ENCODE data around the gene CERS4.
A peak's percentile ranks its signal among the peaks of the same experiment; 100 is the strongest.

CERS4 gene

DNA sequence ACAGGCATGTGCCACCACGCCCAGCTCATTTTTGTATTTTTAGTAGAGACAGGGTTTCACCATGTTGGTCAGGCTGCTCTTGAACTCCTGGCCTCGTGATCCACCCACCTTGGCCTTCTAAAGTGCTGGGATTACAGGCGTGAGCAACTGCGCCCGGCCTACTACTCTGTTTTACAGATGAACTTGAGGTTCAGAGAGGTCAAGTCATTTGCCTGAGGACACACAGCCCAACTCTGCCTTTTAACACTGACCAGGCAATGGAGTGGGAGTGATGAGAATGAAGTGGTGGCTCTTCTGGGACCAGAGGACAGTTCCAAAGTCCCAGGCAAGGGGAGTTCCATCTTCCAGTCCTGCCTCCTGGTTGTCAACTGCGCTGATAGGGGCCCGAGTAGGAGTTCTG lies 41.4 kb downstream of the CERS4 start:
- Histone ChIP-seq H3K4me2 (ENCODE audit: insufficient read depth, low read length) (no peak overlapping the region), H3K4me3 (ENCODE audit: low read depth in 1 of 2, low read length in 2 of 2) (no peak overlapping the region), H3K27ac (ENCODE audit: low read length) (no peak overlapping the region), H3K79me2 (ENCODE audit: insufficient read depth, low read length) (no peaks in the 10 kb centered on the region), H3K9me3 (ENCODE audit: insufficient read depth, low read length, severe bottlenecking) (no peaks in the 10 kb centered on the region), H3K36me3 (ENCODE audit: insufficient read depth, low read length) (no peaks in the 10 kb centered on the region), H3K4me1 (ENCODE audit: insufficient read depth, low read length) (peaks cover 3% of the 10 kb centered on the region; the same call in 1 of the 2 replicates), H2AFZ (ENCODE audit: low read depth, low read length) (no peak overlapping the region), H4K20me1 (ENCODE audit: insufficient read depth, low read length) (no peaks in the 10 kb centered on the region), H3K27me3 (ENCODE audit: insufficient read depth, low read length, poor library complexity) (no peaks in the 10 kb centered on the region), H3K9ac (ENCODE audit: low read depth, low read length) (no peak overlapping the region)
- TF ChIP-seq EZH2 (IDR thresholded peaks at IDR 0.05; ENCODE audit: borderline replicate concordance, low read depth, low read length, severe bottlenecking), result no peak
- TF ChIP-seq CTCF (IDR thresholded peaks at IDR 0.05; ENCODE audit: borderline replicate concordance, extremely low read depth, low read length, poor library complexity, severe bottlenecking), result no peak
- DNase-seq (no peak), ATAC-seq (ENCODE audit: insufficient read depth, low read depth) (no peak)

GRCh38 chr19:8251025-8251472 lies 41.9 kb downstream of the CERS4 start:
- Histone ChIP-seq H3K4me1 (ENCODE audit: insufficient read depth, low read length) (peaks cover 3% of the 10 kb centered on the region; the same call in 1 of the 2 replicates), H3K9ac (ENCODE audit: low read depth, low read length) (no peak overlapping the region), H3K36me3 (ENCODE audit: insufficient read depth, low read length) (no peaks in the 10 kb centered on the region), H4K20me1 (ENCODE audit: insufficient read depth, low read length) (no peaks in the 10 kb centered on the region), H3K9me3 (ENCODE audit: insufficient read depth, low read length, severe bottlenecking) (no peaks in the 10 kb centered on the region), H3K79me2 (ENCODE audit: insufficient read depth, low read length) (no peaks in the 10 kb centered on the region), H3K4me2 (ENCODE audit: insufficient read depth, low read length) (no peak overlapping the region), H3K27me3 (ENCODE audit: insufficient read depth, low read length, poor library complexity) (no peaks in the 10 kb centered on the region), H3K27ac (ENCODE audit: low read length) (no peak overlapping the region), H2AFZ (ENCODE audit: low read depth, low read length) (no peak overlapping the region), H3K4me3 (ENCODE audit: low read depth in 1 of 2, low read length in 2 of 2) (no peak overlapping the region)
- TF ChIP-seq CTCF (IDR thresholded peaks at IDR 0.05; ENCODE audit: borderline replicate concordance, extremely low read depth, low read length, poor library complexity, severe bottlenecking), result no peak
- TF ChIP-seq EZH2 (IDR thresholded peaks at IDR 0.05; ENCODE audit: borderline replicate concordance, low read depth, low read length, severe bottlenecking), result no peak
- ATAC-seq (ENCODE audit: insufficient read depth, low read depth) (no peak), DNase-seq (no peak)

DNA sequence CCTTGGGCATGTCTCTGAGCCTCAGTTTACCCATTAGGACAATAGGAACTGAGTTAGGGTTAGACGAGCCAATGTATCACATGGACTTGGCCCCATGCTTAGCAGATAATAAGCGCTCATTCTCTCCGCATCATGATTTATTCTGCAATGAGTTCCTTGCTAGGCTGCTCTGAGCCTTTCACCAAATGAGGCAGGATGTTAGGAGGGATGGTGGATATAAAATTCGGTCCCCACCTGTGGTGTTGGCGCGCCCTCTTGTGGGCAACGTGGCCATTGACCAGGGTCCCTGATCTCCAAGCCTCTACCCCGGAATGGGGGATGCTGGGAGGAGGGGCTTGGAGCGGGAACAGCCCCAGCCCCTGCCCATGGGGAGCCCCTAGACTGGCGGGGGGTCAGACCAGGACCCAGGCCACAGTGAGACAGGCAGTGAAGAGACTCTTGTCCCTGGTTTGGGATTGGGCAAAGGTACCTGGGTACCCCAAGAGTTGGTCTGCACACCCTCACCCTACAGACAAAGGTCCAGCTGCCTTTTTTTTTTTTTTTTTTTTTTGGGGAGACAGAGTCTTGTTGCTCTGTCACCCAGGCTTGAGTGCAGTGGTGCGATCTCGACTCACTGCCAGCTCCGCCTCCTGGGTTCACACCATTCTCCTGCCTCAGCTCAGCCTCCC lies 43.9 kb downstream of the CERS4 start:
- Histone ChIP-seq H3K4me1 (ENCODE audit: insufficient read depth, low read length) (peaks cover 3% of the 10 kb centered on the region; the same call in 1 of the 2 replicates), H2AFZ (ENCODE audit: low read depth, low read length) (peak overlapping the region; percentile 64; the same call in 1 of the 2 replicates), H3K36me3 (ENCODE audit: insufficient read depth, low read length) (no peaks in the 10 kb centered on the region), H3K9me3 (ENCODE audit: insufficient read depth, low read length, severe bottlenecking) (no peaks in the 10 kb centered on the region), H3K27ac (ENCODE audit: low read length) (no peak overlapping the region), H3K4me3 (ENCODE audit: low read depth in 1 of 2, low read length in 2 of 2) (no peak overlapping the region), H3K79me2 (ENCODE audit: insufficient read depth, low read length) (no peaks in the 10 kb centered on the region), H3K4me2 (ENCODE audit: insufficient read depth, low read length) (0 out of 2 replicates have a peak overlapping the region, but pooled peaks have one; percentile 14), H4K20me1 (ENCODE audit: insufficient read depth, low read length) (no peaks in the 10 kb centered on the region), H3K9ac (ENCODE audit: low read depth, low read length) (no peak overlapping the region), H3K27me3 (ENCODE audit: insufficient read depth, low read length, poor library complexity) (no peaks in the 10 kb centered on the region)
- DNase-seq (peak; percentile 86), ATAC-seq (ENCODE audit: insufficient read depth, low read depth) (peak; percentile 98)
- TF ChIP-seq EZH2 (IDR thresholded peaks at IDR 0.05; ENCODE audit: borderline replicate concordance, low read depth, low read length, severe bottlenecking), result no peak
- TF ChIP-seq CTCF (IDR thresholded peaks at IDR 0.05; ENCODE audit: borderline replicate concordance, extremely low read depth, low read length, poor library complexity, severe bottlenecking), result peak; percentile 98

Data from DND-41 (cell line).